ENCODE measurements around the gene CFD. TPM values are rescaled to one million over a fixed set of nuclear protein-coding genes. Genes with fewer than 3 reads are reported as not detected.

The CFD gene
- polyA plus RNA-seq, 1 donor from 2014 or later, result 5.3 TPM

DNA sequence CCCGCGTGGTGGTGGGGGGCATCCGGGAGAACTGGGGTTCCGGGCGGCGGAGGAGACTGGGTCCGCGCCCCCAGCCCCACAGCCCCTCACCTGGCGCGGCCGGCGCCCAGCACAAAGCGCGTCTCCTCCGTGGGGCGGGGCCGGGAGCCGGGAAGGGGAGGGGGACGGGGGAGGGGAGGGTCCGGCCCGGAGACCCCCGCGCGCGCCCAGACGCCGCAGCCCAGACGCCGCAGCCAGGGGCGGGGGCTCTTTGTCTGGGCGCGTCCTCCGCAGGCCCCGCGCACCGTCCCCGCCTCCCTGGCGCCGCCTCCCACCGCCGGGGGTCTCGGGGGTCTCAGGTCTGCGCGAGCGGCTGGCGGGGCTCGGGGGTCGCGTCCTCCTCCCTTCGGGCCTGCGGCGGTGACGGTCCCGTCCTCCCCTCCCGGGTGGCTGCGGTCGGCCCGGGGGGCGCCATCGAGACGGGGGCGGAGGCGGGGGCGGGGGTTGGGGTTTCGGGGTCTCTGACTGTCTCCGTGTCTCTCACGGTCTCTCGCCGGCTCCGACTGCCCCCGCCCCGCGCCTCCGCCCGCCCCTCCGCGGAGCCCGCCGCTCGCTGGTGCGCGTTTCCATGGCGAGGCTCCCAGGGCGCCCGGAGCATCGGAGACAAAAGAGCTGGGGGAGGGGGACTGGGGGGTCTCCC, 37.5 kb upstream of the CFD start, which contains the start of gene PLPPR3:
TSS of gene PLPPR3 (minus strand) at position 131 of the 679 bp plus-strand sequence. CDS start 396 bp downstream, outside the sequence.
- Histone ChIP-seq H3K79me2 (replicated peaks; ENCODE audit: insufficient read depth, low read length) (peaks cover 42% of the 10 kb centered on the region), H2AFZ (ENCODE audit: low read depth, low read length) (peak within 1 kb of the TSS; percentile 27), H3K27me3 (ENCODE audit: insufficient read depth, low read depth, low read length) (no peaks in the 10 kb centered on the region), H3K27ac (ENCODE audit: low read length) (peak within 1 kb of the TSS; percentile 90), H3F3A (ENCODE audit: insufficient read depth, low read length, poor library complexity, severe bottlenecking) (no peaks in the 10 kb centered on the region), H4K20me1 (ENCODE audit: insufficient read depth) (no peaks in the 10 kb centered on the region), H3K9me2 (ENCODE audit: insufficient read depth, low read length) (no peaks in the 10 kb centered on the region), H3K4me2 (ENCODE audit: low read length) (no peak within 1 kb of the TSS), H3K9ac (ENCODE audit: low read length) (peak within 1 kb of the TSS; percentile 88), H3K9me3 (ENCODE audit: low read length) (no peaks in the 10 kb centered on the region), H3K4me3 (ENCODE audit: low read length) (peak within 1 kb of the TSS; percentile 75), H3K36me3 (ENCODE audit: insufficient read depth, low read length) (no peaks in the 10 kb centered on the region)
- peak; percentile 40 for TF ChIP-seq POLR2AphosphoS5 (IDR thresholded peaks at IDR 0.05)
- no peak for TF ChIP-seq CTCF (IDR thresholded peaks at IDR 0.05; ENCODE audit: poor library complexity, severe bottlenecking)
- TF ChIP-seq EP300 (conservative IDR thresholded peaks at IDR 0.05; ENCODE audit: poor library complexity, severe bottlenecking), result no peak
- TF ChIP-seq SMC3 (conservative IDR thresholded peaks at IDR 0.05; ENCODE audit: poor library complexity), result no peak
- TF ChIP-seq, protein P1, sequence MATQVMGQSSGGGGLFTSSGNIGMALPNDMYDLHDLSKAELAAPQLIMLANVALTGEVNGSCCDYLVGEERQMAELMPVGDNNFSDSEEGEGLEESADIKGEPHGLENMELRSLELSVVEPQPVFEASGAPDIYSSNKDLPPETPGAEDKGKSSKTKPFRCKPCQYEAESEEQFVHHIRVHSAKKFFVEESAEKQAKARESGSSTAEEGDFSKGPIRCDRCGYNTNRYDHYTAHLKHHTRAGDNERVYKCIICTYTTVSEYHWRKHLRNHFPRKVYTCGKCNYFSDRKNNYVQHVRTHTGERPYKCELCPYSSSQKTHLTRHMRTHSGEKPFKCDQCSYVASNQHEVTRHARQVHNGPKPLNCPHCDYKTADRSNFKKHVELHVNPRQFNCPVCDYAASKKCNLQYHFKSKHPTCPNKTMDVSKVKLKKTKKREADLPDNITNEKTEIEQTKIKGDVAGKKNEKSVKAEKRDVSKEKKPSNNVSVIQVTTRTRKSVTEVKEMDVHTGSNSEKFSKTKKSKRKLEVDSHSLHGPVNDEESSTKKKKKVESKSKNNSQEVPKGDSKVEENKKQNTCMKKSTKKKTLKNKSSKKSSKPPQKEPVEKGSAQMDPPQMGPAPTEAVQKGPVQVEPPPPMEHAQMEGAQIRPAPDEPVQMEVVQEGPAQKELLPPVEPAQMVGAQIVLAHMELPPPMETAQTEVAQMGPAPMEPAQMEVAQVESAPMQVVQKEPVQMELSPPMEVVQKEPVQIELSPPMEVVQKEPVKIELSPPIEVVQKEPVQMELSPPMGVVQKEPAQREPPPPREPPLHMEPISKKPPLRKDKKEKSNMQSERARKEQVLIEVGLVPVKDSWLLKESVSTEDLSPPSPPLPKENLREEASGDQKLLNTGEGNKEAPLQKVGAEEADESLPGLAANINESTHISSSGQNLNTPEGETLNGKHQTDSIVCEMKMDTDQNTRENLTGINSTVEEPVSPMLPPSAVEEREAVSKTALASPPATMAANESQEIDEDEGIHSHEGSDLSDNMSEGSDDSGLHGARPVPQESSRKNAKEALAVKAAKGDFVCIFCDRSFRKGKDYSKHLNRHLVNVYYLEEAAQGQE (IDR thresholded peaks at IDR 0.05; ENCODE audit: borderline replicate concordance), result no peak
- TF ChIP-seq EZH2 (IDR thresholded peaks at IDR 0.05; ENCODE audit: borderline replicate concordance, insufficient read depth, low read length, poor library complexity, severe bottlenecking), result no peak

DNA sequence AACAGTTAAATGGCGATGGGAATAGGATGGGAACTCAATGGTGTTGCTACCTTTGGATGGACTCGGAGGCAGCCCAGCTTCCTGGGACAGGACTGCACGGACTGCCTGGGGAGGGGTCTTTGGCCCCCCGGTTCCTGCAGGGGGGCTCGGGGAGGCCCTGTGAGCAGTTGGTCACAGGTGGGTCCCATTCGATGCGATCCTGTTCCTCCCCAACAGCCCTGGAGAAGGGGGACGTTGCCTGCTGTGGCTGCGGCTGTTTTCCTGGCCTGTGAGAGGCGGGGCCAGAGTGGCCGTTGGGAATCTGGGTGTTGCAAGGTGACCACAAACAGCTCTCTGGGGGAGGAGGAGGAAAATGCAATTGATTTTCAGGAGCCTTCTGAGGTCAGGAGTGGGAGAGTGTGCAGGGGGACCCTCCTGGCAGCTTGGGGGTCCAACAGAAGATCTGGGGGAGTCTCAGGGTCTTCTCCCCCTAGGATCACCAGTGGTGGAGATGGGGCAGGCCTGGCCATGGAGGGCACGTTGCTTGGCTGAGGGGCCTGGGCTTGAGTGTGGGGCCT, 35.8 kb upstream of the CFD start:
- TF ChIP-seq EP300 (conservative IDR thresholded peaks at IDR 0.05; ENCODE audit: poor library complexity, severe bottlenecking), result no peak
- TF ChIP-seq, protein P1 (IDR thresholded peaks at IDR 0.05; ENCODE audit: borderline replicate concordance), result no peak
- TF ChIP-seq SMC3 (conservative IDR thresholded peaks at IDR 0.05; ENCODE audit: poor library complexity), result no peak
- no peak for TF ChIP-seq POLR2AphosphoS5 (IDR thresholded peaks at IDR 0.05)
- no peak for TF ChIP-seq RAD21 (conservative IDR thresholded peaks at IDR 0.05)
- no peak for TF ChIP-seq CTCF (IDR thresholded peaks at IDR 0.05; ENCODE audit: poor library complexity, severe bottlenecking)
- no peak for TF ChIP-seq MXI1 (conservative IDR thresholded peaks at IDR 0.05; ENCODE audit: poor library complexity, severe bottlenecking)
- no peak for TF ChIP-seq EZH2 (IDR thresholded peaks at IDR 0.05; ENCODE audit: borderline replicate concordance, insufficient read depth, low read length, poor library complexity, severe bottlenecking)
- no peak for TF ChIP-seq TAF1 (IDR thresholded peaks at IDR 0.05; ENCODE audit: low read depth)
- Histone ChIP-seq H4K20me1 (ENCODE audit: insufficient read depth) (no peaks in the 10 kb centered on the region), H3K9me2 (ENCODE audit: insufficient read depth, low read length) (no peaks in the 10 kb centered on the region), H3K9ac (ENCODE audit: low read length) (peak overlapping the region; percentile 29), H3K27me3 (ENCODE audit: insufficient read depth, low read depth, low read length) (no peaks in the 10 kb centered on the region), H3K27ac (ENCODE audit: low read length) (no peak overlapping the region), H3K4me3 (ENCODE audit: low read length) (no peak overlapping the region), H3F3A (ENCODE audit: insufficient read depth, low read length, poor library complexity, severe bottlenecking) (no peaks in the 10 kb centered on the region), H3K36me3 (ENCODE audit: insufficient read depth, low read length) (no peaks in the 10 kb centered on the region), H2AFZ (ENCODE audit: low read depth, low read length) (no peak overlapping the region), H3K4me2 (ENCODE audit: low read length) (no peak overlapping the region), H3K9me3 (ENCODE audit: low read length) (no peaks in the 10 kb centered on the region), H3K79me2 (replicated peaks; ENCODE audit: insufficient read depth, low read length) (peaks cover 31% of the 10 kb centered on the region)
